Left ventricle myocardium inferior (tissue), 1 donor: ENCODE results near the gene C2orf49. TPM values are rescaled to one million over a fixed set of nuclear protein-coding genes. Genes with fewer than 3 reads are reported as not detected.

Experiments used
- DNase-seq: peaks from one replicate; pipeline ENCODE4 v3.0.0-alpha.2; 2020
- H3K27ac ChIP-seq: fragments of 200-600 bp; replicated peaks from 2 replicates; pipeline ENCODE4 v1.8.0; 2021
- H3K27me3 ChIP-seq: fragments of 200-600 bp; 2 replicates; pipeline ENCODE4 v1.8.0; 2021; ENCODE audit warnings: low read depth
- H3K36me3 ChIP-seq: fragments of 200-600 bp; 2 replicates; pipeline ENCODE4 v1.8.0; 2021
- H3K4me1 ChIP-seq: fragments of 200-600 bp; 2 replicates; pipeline ENCODE4 v1.8.0; 2021
- H3K4me3 ChIP-seq: fragments of 200-600 bp; 2 replicates; pipeline ENCODE4 v1.8.0; 2021; ENCODE audit warnings: mild to moderate bottlenecking, moderate library complexity
- H3K9me3 ChIP-seq: fragments of 200-600 bp; replicated peaks from 2 replicates; pipeline ENCODE4 v1.8.0; 2021
- intact Hi-C: fragments of 100-400 bp; cut with micrococcal nuclease; formaldehyde crosslinking; loops from one replicate; pipeline ENCODE4 v1.11.0; 2022
- total RNA-seq: library from RNA; stranded (reverse); fragmentation: NEBNext Ultra II Directional; extraction: Animal tissue kit (Norgen Biotek cat#: 25700); gene quantifications from one replicate; pipeline ENCODE4 v1.2.1, GENCODE V29; 2021
- TF ChIP-seq, protein P1 (sequence below): fragments of 200-600 bp; IDR thresholded peaks from 2 replicates; pipeline ENCODE4 v1.8.0; 2021; ENCODE audit warnings: antibody characterized with exemption, mild to moderate bottlenecking, borderline replicate concordance
- donor health status: DM: no; HTN: yes; CAD: no; lungs with severe emphysema.

C2orf49 gene
- total RNA-seq, 1 donor from 2014 or later, result 22.7 TPM

DNA sequence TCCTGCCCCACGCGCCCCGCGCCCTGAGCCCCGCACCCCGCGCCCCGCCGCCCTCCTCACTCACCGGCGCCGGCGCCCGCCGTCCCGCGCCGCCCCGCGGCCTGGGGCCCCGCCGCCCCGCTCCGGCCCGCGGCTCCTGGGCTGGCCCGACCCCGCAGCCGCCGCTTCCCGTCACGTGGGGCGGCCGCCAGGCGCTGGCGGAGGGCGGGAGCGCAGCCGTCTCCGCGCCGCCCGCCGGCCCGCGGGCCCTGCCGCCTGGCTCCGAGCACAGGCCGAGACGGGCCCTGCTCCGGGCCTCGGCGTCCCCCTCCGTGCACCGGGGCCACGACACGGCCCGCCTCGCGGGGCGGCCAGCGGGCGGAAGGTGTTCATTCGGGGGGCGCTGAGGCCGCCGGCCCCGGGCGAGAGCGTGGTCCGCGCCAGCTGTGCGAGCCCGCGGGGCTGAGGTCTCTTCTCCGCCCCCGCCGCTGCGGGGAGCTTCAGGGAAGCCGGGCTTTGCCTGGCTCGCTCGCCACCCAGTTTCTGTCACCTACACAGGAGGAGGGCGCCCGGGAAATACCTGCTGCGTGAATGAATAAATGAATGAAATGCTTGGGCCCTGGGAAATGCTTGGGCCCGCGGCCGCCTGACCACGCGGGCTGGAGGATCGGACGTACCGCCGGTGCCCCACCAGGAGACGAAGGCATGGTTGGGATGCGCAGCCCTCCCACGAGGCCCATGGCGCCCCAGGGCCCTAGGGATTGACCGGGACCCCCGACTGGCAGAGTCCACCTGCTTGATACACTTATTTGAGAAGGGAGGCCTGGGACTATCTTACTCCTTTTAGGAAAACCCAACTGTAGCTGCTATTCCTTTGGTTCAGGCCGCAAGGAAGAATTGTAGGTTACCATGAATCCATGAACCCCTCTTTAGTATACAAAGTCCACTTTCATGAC is 7.5 kb upstream of the C2orf49 start, which contains the start of gene TGFBRAP1:
TGFBRAP1 (minus strand) TSS at position 175 of the 935 bp plus-strand sequence. CDS start 21,434 bp downstream, outside the sequence.
- H3K27me3 ChIP-seq, result no peaks in the 10 kb centered on the region
- H3K36me3 ChIP-seq, result no peaks in the 10 kb centered on the region
- H3K4me1 ChIP-seq, result peaks cover 27% of the 10 kb centered on the region
- TF ChIP-seq, protein P1, sequence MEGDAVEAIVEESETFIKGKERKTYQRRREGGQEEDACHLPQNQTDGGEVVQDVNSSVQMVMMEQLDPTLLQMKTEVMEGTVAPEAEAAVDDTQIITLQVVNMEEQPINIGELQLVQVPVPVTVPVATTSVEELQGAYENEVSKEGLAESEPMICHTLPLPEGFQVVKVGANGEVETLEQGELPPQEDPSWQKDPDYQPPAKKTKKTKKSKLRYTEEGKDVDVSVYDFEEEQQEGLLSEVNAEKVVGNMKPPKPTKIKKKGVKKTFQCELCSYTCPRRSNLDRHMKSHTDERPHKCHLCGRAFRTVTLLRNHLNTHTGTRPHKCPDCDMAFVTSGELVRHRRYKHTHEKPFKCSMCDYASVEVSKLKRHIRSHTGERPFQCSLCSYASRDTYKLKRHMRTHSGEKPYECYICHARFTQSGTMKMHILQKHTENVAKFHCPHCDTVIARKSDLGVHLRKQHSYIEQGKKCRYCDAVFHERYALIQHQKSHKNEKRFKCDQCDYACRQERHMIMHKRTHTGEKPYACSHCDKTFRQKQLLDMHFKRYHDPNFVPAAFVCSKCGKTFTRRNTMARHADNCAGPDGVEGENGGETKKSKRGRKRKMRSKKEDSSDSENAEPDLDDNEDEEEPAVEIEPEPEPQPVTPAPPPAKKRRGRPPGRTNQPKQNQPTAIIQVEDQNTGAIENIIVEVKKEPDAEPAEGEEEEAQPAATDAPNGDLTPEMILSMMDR, result peak; percentile 15
- peak within 1 kb of the TSS; percentile 85 for H3K4me3 ChIP-seq
- intact Hi-C loops, result no loop called here
- peak within 1 kb of the TSS; percentile 90 for H3K27ac ChIP-seq
- no peaks in the 10 kb centered on the region for H3K9me3 ChIP-seq
- DNase-seq, result peak; percentile 60

DNA sequence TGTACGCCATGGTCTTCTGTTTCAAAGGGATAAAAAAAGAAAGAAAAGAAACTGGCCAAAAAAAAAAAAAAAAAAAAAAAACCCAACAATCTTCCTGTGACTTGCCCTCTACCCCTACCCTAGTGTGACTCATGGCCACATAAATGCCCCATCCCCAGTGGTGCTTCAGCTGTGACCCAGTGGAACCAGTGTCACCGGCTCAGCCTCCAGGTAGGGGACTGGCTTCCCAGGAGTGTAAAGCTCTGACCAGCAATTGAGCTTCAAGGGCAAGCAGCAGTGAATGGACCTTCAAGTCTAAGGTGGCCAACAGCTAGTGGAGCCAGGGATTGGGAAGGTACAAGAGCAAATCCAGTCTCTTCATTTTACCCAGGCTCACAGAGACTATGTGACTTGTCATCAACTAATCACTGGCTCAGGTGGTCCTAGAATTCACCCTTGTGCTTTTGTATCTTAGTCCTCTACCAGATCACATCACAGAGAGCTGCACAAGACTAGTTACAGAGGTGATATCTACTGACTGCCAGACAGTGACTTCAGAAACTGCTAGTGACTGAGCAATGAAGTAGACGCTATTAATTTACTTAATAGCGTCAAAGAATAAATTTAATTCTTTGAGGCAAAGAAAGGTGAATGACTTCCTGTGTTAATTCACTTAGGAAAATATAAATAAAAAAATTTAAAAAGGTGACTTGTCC is 6.5 kb upstream of the C2orf49 start:
- Histone ChIP-seq H3K27ac (no peak overlapping the region), H3K4me3 (no peak overlapping the region)

DNA sequence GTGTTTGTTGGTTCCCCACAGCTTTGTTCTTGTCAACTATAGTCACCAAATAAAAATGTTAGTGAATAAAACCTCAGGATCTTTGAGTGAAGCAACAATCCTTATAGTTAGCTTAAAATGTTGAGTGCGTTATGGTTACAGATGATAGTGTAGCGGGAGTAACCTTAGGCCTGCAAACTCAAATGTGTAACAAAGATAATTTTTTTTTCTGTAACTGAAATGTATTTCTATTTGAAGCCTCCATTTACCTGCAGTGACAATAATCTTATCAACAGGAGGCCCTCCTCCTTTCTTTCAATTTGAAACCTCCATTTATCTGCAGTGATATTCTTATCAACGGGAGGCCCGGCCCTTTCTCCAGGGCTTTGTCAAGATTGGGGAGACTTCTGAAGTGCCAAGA is 3.1 kb upstream of the C2orf49 start:
- Histone ChIP-seq H3K4me3 (no peak overlapping the region), H3K27ac (no peak overlapping the region), H3K36me3 (no peaks in the 10 kb centered on the region), H3K9me3 (no peaks in the 10 kb centered on the region), H3K27me3 (no peaks in the 10 kb centered on the region), H3K4me1 (peaks cover 40% of the 10 kb centered on the region)
- DNase-seq, result no peak
- intact Hi-C loops, result no loop called here
- TF ChIP-seq, protein P1, result no peak

More for the DNA sequence above, 6.5 kb upstream of the C2orf49 start:
- Histone ChIP-seq H3K36me3 (no peaks in the 10 kb centered on the region), H3K27me3 (no peaks in the 10 kb centered on the region), H3K9me3 (no peaks in the 10 kb centered on the region), H3K4me1 (peaks cover 27% of the 10 kb centered on the region)
- no peak for DNase-seq
- intact Hi-C loops, result no loop called here
- TF ChIP-seq, protein P1, result no peak

DNA sequence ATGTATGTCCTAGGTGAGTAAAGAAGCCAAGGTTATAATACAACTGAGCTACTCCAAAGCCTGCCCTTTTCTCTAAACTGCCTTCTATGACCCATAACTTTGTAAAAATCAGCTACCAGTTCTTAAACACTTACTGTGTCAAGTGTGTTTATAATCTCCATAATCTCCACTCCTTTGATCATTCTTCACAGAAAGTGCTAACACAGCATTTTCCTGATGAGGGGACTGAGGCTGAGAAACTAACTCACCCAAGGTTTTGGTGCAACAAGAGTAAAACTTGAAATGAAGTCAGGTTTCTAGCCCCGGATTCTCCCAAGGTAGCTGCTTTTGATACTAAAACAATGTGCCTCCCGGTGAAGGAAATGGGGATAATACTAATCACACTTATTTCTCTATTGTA is 1.9 kb upstream of the C2orf49 start:
- intact Hi-C loops, result no loop called here
- no peak overlapping the region for H3K4me3 ChIP-seq
- H3K36me3 ChIP-seq, result peaks cover 8% of the 10 kb centered on the region
- no peaks in the 10 kb centered on the region for H3K9me3 ChIP-seq
- H3K27me3 ChIP-seq, result no peaks in the 10 kb centered on the region
- TF ChIP-seq, protein P1, result no peak
- H3K4me1 ChIP-seq, result peaks cover 41% of the 10 kb centered on the region
- no peak for DNase-seq
- no peak overlapping the region for H3K27ac ChIP-seq

DNA sequence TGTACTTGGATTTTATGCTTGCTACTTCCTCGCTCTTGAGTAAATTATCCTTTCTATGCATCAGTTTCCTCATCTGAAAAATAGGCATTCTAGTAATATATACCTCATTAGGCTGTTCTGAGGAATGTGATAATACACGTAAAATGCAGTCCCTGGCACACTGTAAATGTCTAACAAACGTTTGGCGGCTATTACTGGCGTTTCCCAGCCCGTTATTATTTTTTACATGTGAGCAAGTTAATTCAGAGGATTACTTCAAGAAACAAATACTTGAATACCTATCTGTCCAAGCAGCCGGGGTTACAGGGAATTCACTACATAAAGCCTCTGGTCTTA is 586 bp upstream of the C2orf49 start:
- H3K27ac ChIP-seq, result peak overlapping the region; percentile 96
- intact Hi-C loops, result no loop called here
- DNase-seq, result no peak
- H3K4me3 ChIP-seq, result peak overlapping the region; percentile 89
- TF ChIP-seq, protein P1, result no peak
- H3K9me3 ChIP-seq, result no peaks in the 10 kb centered on the region
- peaks cover 38% of the 10 kb centered on the region for H3K4me1 ChIP-seq
- no peaks in the 10 kb centered on the region for H3K27me3 ChIP-seq
- peaks cover 21% of the 10 kb centered on the region for H3K36me3 ChIP-seq
